GM18907 (cell line): Measurements from ENCODE around the gene RARG.
A peak's percentile ranks its signal among the peaks of the same experiment; 100 is the strongest.

ENCODE experiments used
- ATAC-seq: cut with Tn5 transposase; IDR thresholded peaks from one replicate; pipeline ENCODE4 v1.9.1; 2021; ENCODE audit warnings: mild to moderate bottlenecking, moderate library complexity; ENCODE audit not compliant: unreplicated experiment

The RARG gene

DNA sequence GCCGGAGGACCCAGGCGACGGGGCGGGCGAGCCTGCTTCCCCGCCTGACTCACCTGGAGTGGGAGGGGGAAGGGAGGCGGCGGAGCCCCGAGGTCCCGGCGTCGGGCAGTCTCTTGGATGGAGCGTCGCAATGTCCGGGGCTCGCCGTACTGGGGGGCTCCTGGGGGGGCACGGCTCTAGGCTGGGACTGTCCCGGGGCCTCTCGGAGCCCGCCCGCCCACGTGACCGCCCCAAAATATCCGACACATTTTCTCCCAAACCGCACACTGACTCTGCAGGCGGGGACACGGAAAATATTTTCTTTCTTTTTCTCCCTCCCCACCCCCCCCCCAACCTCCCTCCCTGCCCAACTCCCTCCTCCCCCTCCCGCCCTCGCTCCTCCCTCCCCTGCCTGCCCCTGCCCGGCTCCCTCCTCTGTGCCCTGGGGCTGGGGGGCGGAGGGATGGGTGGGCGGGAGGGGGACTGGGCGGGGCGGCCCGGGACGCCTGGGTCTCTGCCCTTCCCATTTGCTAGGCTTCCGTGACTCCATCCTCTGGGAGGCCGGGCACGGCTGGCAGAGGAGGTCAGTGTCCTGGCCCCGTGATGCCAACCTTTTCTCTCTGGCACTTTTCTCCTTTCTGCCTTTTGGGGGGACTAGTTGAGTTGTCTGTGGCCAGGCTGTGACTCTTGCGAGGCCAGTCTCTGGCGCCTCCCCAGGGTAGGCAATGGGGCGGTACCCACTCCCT is at the start of gene RARG:
Gene RARG (minus strand): TSS at position 289 of the 725 bp plus-strand sequence. CDS start 4,664 bp downstream, outside the sequence.
- no peak for ATAC-seq

GRCh38 chr12:53279888-53280498 is 48.0 kb upstream of the RARG start:
- ATAC-seq = no peak

GRCh38 chr12:53279283-53279869 is 47.4 kb upstream of the RARG start:
- ATAC-seq = no peak

- no peak for ATAC-seq
These were observed 46.0 kb upstream of the RARG start for GRCh38 chr12:53277981-53278380.

- ATAC-seq = no peak
These were observed 44.5 kb upstream of the RARG start for GRCh38 chr12:53276511-53276910.

DNA sequence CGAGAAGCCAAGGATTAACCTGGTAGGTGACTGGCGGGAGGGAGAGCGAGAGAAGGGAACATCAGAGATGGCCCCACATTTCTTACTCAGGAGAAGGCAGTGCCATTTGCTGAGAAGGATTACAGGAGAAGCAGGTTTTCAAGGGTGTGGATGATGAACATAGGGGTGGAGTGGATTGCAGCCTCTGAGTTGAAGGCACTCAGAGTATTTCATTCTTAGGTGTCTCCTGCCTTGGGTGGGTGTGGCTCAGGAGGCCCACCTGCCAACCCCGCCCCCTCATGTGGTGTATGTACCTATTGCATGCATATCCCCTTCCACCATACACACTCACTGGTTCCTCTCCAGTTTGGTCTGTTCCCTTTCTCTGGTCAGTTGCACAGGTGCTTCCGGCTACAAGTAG is 42.4 kb upstream of the RARG start:
- no peak for ATAC-seq

DNA sequence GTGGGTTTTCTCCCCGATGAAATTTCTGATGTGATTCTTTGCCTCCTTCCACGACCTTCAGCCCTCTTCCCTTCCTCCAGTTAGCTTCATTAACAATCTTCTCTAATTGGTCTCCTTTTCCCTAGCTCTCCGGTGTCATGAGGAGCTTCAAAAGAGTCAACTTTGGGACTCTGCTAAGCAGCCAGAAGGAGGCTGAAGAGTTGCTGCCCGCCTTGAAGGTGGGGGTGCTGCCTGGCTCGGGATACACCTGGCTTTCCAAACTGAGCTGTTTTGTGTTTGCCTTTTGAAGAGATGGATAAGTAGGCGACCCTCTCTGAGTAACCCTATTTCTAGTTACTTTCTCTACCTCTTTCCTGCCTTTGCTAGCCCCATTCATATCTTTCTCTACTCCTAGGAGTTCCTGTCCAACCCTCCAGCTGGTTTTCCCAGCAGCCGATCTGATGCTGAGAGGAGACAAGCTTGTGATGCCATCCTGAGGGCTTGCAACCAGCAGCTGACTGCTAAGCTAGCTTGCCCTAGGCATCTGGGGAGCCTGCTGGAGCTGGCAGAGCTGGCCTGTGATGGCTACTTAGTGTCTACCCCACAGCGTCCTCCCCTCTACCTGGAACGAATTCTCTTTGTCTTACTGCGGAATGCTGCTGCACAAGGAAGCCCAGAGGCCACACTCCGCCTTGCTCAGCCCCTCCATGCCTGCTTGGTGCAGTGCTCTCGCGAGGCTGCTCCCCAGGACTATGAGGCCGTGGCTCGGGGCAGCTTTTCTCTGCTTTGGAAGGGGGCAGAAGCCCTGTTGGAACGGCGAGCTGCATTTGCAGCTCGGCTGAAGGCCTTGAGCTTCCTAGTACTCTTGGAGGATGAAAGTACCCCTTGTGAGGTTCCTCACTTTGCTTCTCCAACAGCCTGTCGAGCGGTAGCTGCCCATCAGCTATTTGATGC is 36.9 kb upstream of the RARG start:
- ATAC-seq = no peak

DNA sequence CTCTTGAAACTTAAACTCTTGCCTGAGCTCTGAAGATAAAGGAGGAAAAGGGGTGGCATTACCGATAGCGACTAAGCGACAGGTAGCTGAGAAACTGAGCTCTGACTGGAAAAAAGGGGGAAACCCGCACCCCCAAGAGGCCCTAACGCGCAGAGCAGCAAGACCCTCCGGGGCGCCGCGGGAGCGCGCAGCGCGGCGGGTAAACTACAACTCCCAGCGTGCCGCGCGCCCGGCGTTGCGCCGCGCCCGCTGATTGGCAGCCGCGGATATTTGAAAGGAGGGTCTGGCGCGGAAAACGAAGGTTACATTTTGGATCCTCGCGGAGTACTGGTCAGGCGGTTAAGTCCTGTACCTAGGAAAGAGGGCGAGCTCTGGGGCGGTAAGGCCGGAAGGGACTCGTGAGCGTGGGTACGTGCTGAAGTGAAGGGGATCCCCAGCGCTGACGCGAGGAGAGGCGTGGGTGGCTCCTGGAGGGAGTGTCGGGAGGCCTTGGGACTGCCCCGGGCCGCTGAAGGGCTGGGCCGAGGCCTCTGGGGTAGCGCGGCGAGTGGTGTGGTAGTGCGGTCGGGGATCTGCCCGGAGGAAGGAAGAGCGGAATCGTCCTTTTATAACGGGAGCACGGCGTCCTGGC is 36.1 kb upstream of the RARG start, which contains the start of gene ESPL1:
Gene ESPL1 (plus strand): TSS at position 301 of the 631 bp plus-strand sequence. CDS start 468 bp downstream, outside the sequence.
- ATAC-seq = peak; percentile 80

DNA sequence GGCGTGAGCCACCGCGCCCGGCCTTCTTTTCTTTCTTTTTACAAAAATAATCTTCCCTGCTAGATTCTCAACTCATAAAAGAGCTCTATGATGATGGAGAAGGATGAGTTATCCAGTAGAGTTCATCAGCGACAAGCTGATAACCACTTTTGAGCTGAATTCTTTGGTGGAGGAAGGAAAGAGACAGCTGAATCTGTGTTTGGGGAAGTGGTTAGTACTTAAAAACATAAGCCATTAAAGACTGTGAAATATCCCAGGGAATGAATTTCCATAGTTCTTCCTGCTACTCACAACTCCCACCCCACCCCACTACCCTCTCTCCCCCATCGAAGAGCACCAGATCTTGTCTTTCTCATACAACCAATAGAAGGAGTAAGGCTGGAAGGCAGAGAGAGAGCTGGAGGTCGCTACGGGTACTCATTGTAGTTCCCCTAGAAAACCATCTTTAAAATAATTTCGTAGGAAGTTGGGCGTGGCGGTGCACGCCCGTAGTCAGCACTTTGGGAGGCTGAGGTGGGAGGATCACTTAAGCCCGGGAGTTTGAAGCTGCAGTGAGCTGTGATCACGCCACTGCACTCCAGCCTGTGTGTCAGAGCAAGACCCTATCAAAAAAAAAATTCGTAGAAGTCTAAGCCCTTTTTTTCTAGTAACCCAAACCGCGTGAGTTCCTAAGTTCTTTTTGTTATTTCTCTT is 35.4 kb upstream of the RARG start:
- no peak for ATAC-seq

- ATAC-seq = no peak
These were observed 33.8 kb upstream of the RARG start for GRCh38 chr12:53265783-53266182.

GRCh38 chr12:53259891-53260290 is 27.9 kb upstream of the RARG start:
- no peak for ATAC-seq

DNA sequence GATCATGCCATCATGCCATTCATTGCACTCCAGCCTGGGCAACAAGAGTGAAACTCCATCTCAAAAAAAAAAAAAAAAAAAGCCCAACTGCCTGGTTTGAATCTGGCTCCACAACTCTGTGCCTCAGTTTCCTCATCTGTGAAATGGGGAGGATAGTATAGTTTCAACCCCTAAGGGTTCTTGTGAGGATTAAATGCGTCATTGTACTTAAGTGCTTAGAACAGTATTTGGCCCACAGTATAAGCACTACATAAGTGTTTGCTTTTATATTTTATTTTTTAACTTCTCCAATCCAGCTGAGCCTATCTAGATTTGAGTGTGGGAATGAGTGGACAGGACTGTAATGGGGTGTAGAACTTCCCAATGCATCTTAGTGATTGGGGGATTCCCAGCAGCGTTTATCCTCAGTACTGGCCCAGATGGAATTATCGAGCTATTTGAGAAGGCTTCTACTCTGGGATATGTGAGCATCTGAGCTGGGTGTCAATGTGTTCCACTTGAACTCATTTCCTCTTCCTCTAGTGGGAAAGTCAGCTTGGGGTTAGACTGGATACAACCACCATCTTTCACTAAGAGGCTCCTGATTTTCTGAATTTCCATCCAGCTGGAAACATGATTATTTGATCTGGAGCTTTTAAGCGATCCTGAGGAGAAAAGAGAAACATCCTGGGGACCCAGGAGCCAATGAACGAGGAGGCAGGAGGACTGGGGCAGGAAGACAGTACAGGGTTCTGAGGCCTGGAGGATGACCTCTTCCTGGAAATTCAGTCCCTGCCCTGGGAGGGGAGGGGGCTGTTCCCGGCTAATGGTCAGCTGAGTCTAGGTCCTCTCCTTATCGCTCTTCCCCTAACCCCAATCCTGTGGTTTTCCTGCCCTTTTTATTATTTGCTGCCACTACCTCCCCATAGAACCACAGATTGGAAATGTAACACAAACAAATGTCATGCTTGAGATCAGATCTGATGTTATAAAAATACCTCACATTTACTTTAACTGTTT is 26.8 kb upstream of the RARG start:
- no peak for ATAC-seq

DNA sequence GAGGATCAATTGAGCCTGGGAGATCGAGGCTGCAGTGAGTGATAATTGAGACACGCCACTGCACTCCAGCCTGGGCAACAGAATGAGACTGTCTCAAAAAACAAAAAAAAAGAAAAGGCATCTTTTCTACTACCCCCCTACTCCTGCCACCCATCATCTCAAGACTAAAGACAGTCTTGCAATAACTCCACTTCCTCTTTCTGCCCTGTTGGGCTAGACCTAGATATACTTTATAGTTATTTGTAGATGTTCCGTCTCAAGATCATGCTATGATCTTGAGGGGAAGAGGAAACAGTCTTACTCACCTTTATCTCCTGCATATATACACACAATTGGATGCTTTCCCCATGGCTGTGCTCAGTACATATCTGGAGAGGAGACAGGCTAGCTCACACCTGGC is 24.0 kb upstream of the RARG start:
- ATAC-seq = no peak

- no peak for ATAC-seq
These were observed 23.0 kb upstream of the RARG start for GRCh38 chr12:53254816-53255545.

GRCh38 chr12:53253298-53253697 is 21.3 kb upstream of the RARG start:
- ATAC-seq = no peak

DNA sequence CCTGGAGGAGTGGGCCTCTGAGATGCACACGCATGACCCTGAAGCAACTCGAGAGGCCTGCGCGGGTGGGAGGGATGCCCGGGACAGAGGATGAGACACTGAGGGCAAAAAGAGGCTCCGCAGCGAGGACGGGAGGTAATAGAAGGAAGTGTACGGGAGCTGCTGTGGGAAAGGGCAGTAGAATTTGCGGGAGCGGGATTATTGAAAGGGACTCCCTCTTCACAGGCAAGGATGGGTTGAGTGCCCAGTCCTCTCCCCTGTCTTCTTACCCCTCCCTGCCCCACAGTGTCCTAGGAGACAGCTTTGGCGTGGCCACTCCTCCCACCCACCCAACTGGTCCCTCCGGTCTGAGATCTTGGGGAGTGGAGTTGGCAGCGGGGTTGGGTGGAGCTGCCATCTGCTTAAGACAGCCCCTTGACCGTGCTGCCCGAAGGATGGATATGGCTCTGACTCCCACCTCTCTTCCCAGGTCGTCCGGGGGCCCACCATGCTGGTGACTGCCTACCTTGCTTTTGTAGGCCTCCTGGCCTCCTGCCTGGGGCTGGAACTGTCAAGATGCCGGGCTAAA is 20.4 kb upstream of the RARG start:
- ATAC-seq = no peak

GRCh38 chr12:53251477-53252348 is 19.7 kb upstream of the RARG start:
- ATAC-seq = peak; percentile 71
